GM10847 (cell line): Measurements from ENCODE around the gene BRD3OS.

ENCODE experiments used
- POLR2A ChIP-seq: IDR thresholded peaks from 2 replicates; pipeline ENCODE4 v1.6.1; 2011; ENCODE audit not compliant: insufficient read length; ENCODE audit errors: extremely low read depth

The BRD3OS gene

GRCh38 chr9:134049236-134049635 is 24.0 kb downstream of the BRD3OS start:
- TF ChIP-seq POLR2A: no peak

- TF ChIP-seq POLR2A: no peak
Observed at GRCh38 chr9:134049772-134050588, 24.7 kb downstream of the BRD3OS start.

GRCh38 chr9:134050726-134051125 is 25.4 kb downstream of the BRD3OS start:
- no peak for TF ChIP-seq POLR2A

DNA sequence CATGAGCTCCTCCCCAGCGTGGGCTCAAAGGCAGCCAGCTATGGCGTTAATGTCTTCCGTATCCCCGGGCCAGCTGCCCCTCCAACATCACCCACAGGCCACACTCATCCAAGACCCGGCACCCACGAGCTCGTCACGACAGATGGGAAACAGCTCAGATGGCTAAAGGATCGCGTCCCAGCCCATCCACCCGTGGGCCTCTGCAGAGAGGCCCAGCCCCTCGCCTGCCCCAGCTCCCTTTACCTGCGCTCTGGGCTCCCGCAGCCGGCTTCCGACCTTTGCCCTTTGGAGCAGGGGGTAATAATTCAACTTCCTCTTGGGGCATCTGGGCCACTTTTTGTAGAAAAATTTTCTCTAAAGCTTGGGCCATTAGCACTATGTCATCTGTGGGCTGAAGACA is 26.0 kb downstream of the BRD3OS start:
- no peak for TF ChIP-seq POLR2A

DNA sequence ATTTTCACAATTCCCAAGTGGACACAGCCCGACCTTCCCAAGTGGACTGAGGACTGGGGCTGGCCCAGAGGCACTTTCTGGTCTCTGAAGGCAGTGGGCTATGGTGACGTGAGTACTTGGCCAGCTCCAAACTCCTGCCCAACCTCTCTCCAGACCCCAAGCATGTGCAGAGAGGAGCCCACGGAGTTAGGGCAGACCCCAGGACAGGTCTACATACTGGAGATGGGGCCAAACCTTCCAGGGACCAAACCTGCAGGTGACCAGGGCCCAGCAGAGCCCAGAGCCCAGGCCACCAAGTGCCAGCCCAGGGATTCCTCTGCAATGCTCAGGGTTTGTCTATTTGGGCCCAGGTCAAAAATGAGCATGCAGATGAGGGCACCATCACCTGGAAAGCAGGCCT is 27.2 kb downstream of the BRD3OS start:
- TF ChIP-seq POLR2A: no peak

GRCh38 chr9:134052941-134053340 is 27.7 kb downstream of the BRD3OS start:
- no peak for TF ChIP-seq POLR2A

DNA sequence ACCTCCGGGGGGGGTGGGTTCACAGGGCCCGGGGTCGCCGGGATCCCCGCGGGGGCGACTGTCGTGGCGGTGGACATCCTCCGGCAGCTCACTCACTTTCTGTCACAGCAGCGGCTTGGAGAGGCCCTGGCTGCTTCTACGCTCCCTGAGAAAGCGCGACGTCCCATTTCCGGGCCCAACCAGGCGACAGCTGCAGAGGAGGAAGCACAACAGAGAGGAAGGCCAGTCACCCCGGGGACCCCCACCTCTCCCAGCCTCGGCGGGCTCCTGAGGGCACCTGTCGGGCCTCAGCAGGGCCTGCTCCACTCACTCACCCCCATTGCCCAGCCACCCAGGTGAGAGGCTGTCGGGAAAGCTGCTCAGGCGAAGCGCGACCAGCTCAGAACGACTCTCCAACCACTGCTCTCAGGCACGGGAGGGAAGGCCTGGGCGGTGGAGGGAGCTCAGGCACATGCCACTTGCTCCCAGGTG is 28.2 kb downstream of the BRD3OS start:
- no peak for TF ChIP-seq POLR2A

DNA sequence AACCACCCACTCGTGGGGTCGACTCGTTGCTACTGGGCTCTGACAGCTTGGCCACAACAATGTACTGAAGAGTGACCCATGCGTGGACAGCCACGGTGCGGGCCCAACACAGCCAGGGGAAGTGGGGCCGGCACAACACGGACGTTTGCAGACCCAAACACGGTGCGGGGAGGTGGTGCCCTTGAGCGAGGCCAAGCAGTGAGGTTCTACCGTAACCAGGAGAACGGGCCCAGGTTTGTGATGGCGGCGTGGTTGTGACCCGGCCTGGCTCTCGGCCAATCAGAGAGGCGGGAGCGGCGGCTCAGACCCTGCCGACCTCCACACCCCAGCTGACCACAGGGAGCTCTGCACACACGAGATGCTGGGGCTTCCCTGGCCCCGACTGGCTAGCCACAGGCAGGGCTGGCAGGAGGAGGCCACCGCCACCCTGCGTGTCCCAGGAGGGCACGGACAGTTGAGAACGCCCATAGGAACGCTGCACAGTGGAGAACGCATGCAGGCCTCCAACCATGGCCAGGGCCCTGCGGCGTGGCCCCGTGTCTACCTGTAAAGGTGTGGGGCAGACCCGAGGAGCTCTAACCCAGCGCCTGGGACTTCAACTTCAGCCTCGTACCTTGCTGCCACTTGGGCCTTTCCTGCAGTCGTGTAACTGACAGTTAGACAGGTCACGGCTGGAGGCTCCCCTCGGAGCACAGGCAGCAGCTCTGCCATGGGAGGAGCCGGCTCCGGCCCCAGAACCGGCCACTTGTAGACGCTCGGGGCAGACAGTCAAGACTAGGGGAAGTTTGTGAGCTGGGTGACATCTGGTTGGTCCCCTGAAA is 28.9 kb downstream of the BRD3OS start:
- TF ChIP-seq POLR2A: no peak

GRCh38 chr9:134054891-134055811 is 29.9 kb downstream of the BRD3OS start:
- no peak for TF ChIP-seq POLR2A

DNA sequence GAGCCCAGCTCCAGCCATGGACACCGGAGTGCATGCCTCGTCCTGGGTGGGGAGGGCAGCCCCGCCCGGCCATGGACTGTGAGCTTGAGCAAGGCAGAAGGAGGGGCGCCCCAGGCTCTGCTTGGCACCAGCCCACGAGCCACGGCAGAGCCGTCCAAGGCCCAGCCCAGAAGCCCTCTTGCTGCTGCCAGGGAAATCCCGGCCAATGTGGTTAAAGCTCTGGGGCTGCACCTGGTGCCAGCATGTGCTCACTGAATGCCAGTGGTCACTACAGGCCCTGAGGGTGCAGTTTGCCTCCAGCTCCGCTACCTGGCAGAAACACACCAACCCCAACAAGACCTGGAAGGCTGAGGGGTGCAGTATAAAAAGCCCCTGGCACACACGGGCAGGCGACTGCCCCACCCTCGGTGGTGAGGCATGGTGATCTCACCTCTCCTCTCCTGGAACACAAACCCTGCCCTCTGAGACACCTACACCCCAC is 30.7 kb downstream of the BRD3OS start:
- TF ChIP-seq POLR2A: no peak

- no peak for TF ChIP-seq POLR2A
Observed at GRCh38 chr9:134056483-134057306, 31.4 kb downstream of the BRD3OS start.

- no peak for TF ChIP-seq POLR2A
Observed at GRCh38 chr9:134057307-134057657, 32.0 kb downstream of the BRD3OS start.

GRCh38 chr9:134057751-134058701 is 32.7 kb downstream of the BRD3OS start:
- TF ChIP-seq POLR2A: no peak
